ENCODE results near the gene LRIT2.
"Not testable (repeated sequence)": the region's sequence is repeated elsewhere in the genome, so short reads cannot be mapped to it uniquely, and the experiment has no call there.

LRIT2 gene

GRCh38 chr10:84180386-84180785 lies 45.0 kb downstream of the LRIT2 start:
- DNase-seq = not testable (repeated sequence)

- peak in 2 of 5 experiments; percentile 27 to 47 for DNase-seq
Measured at GRCh38 chr10:84179059-84179710, 46.2 kb downstream of the LRIT2 start.

- no peak for DNase-seq
Measured at GRCh38 chr10:84178160-84178609, 47.2 kb downstream of the LRIT2 start.

- DNase-seq = peak in 2 of 5 experiments; percentile 80 to 88
Measured at GRCh38 chr10:84177541-84178141, 47.7 kb downstream of the LRIT2 start.

- no peak for DNase-seq
Measured at GRCh38 chr10:84176836-84177474, 48.4 kb downstream of the LRIT2 start.

- no peak for DNase-seq
Measured at GRCh38 chr10:84176351-84176750, 49.0 kb downstream of the LRIT2 start.

GRCh38 chr10:84175436-84175835 lies 49.9 kb downstream of the LRIT2 start:
- no peak for DNase-seq

GRCh38 chr10:84173501-84173929 lies 51.8 kb downstream of the LRIT2 start, which contains the start of gene GPR15LG:
TSS of gene GPR15LG (plus strand) at chr10:84173801. CDS start at chr10:84173852, 51 bp downstream.
- DNase-seq = no peak

GRCh38 chr10:84172467-84173356 lies 52.6 kb downstream of the LRIT2 start:
- no peak for DNase-seq

GRCh38 chr10:84171700-84172466 lies 53.5 kb downstream of the LRIT2 start:
- DNase-seq = not testable (repeated sequence)

GRCh38 chr10:84171237-84171636 lies 54.1 kb downstream of the LRIT2 start:
- not testable (repeated sequence) for DNase-seq

All from T-helper 2 cell (primary cell).